Measurements from ENCODE around the gene PEAK1. TPM values are rescaled to one million over a fixed set of nuclear protein-coding genes. Genes with fewer than 3 reads are reported as not detected.

Gene PEAK1
- total and polyA plus RNA-seq, 9 of the 15 experiments (the other 6 are each of a cell fraction or from before 2014, with no cell fraction given) = 0.99 to 22.4 (median 10.8) TPM

DNA sequence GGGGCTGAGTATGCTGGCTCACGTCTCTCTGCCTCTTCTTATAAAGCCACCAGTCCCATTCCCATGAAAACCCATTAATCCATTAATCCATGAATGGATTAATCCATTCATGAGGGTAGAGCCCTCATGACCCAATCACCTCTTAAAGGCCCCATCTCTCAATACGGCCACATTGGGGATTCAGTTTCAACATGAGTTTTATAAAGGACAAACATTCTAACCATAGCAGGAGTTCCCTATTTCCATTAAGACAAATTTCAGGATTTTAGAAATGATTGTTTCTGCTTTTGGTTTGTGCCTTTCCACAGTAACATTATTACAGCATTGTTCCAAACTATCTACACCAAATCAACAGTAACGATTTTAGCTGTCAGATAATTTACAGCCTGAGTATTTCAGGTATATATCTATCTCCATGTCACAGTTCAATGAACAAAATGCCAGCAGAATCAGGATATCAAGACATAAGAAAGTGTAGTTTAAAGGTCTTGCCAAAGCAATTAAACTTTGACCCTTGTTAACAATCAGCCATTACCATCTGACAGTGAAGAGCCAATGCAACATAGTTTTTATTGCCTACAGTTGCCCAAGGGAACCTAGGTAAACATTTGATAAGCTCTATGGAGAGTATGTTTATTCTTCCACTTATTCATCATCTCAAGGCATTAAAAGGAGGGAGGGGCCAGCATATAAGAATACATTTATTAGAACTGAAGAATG is 352.8 kb downstream of the PEAK1 start (continued):
- TF ChIP-seq NELFE (IDR thresholded peaks at IDR 0.05; ENCODE audit: insufficient read depth, insufficient read length) = no peak
- TF ChIP-seq PHF8 (IDR thresholded peaks at IDR 0.05; ENCODE audit: borderline replicate concordance, low read length) = no peak
- TF ChIP-seq TRIM24 (IDR thresholded peaks at IDR 0.05) = no peak
- no peak for TF ChIP-seq JUNB (CRISPR knock-in tag; conservative IDR thresholded peaks at IDR 0.05)
- no peak for TF ChIP-seq ERF (CRISPR knock-in tag; IDR thresholded peaks at IDR 0.05)
- no peak for TF ChIP-seq SREBF1 (IDR thresholded peaks at IDR 0.05; ENCODE audit: borderline replicate concordance, low read depth, low read length)
- no peak for TF ChIP-seq JUND (IDR thresholded peaks at IDR 0.05; ENCODE audit: borderline replicate concordance, low read depth, low read length)
- no peak for TF ChIP-seq JUND (tag; IDR thresholded peaks at IDR 0.05; ENCODE audit: borderline replicate concordance, low read depth, low read length)
- TF ChIP-seq NFRKB (IDR thresholded peaks at IDR 0.05; ENCODE audit: low read depth) = no peak
- TF ChIP-seq SMAD2 (IDR thresholded peaks at IDR 0.05; ENCODE audit: low read depth, low read length) = no peak
- 0 out of 2 replicates have a peak, but pooled peaks have one; percentile 40 for TF ChIP-seq HES1 (IDR thresholded peaks at IDR 0.05; ENCODE audit: low read depth)
- peak; percentile 67 to 71; a peak in 3 of 4 replicates for TF ChIP-seq KDM1A (IDR thresholded peaks at IDR 0.05)
- no peak for TF ChIP-seq ZFP36 (IDR thresholded peaks at IDR 0.05; ENCODE audit: low read depth, low read length, partially characterized antibody)
- TF ChIP-seq SREBF2 (CRISPR knock-in tag; IDR thresholded peaks at IDR 0.05) = no peak
- no peak for TF ChIP-seq PTBP1 (IDR thresholded peaks at IDR 0.05; ENCODE audit: low read depth, low read length)
- no peak for TF ChIP-seq MAFF (IDR thresholded peaks at IDR 0.05; ENCODE audit: low read length)
- TF ChIP-seq PCBP1 (IDR thresholded peaks at IDR 0.05; ENCODE audit: low read depth, low read length, poor library complexity, severe bottlenecking) = no peak
- no peak for TF ChIP-seq REST (IDR thresholded peaks at IDR 0.05; ENCODE audit: borderline replicate concordance)
- no peak for TF ChIP-seq REST (CRISPR knock-in tag; IDR thresholded peaks at IDR 0.05; ENCODE audit: low read depth)
- no peak for TF ChIP-seq ARHGAP35 (IDR thresholded peaks at IDR 0.05; ENCODE audit: partially characterized antibody)
- no peak for TF ChIP-seq SRSF9 (IDR thresholded peaks at IDR 0.05; ENCODE audit: borderline replicate concordance, low read depth, low read length)

Data from K562 (cell line).